Panc1 (cell line): Measurements from ENCODE around the gene HYAL3. TPM values are rescaled to one million over a fixed set of nuclear protein-coding genes. Genes with fewer than 3 reads are reported as not detected.

ENCODE experiments used
- ATAC-seq: fragments of 200-7000 bp; cut with Tn5 transposase; 2 replicates; pipeline ENCODE4 v1.9.1; 2020; ENCODE audit warnings: mild to moderate bottlenecking, moderate library complexity
- BruUV-seq: library from RNA; stranded (reverse); fragments of 400-500 nt; replicated peaks from 2 replicates; lab custom pipeline; 2021; lab: Mats Ljungman, UMichigan
- CTCF ChIA-PET: fragments of 300-600 bp; sonication (Branson Sonifier 250); formaldehyde crosslinking; loops from one replicate; lab custom pipeline; 2022; ENCODE audit warnings: antibody characterized with exemption; lab: Charles Lee
- POLR2A ChIA-PET: fragments of 300-600 bp; sonication (Branson Sonifier 250); formaldehyde crosslinking; loops from one replicate; lab custom pipeline; 2022; ENCODE audit warnings: antibody characterized with exemption; lab: Charles Lee
- DNase-seq: peaks from one replicate; pipeline ENCODE4 v3.0.0-alpha.2; 2010; ENCODE audit warnings: low read depth, low spot score
- H3K27ac ChIP-seq: 2 replicates; pipeline ENCODE4 v1.5.1; 2011; ENCODE audit warnings: mild to moderate bottlenecking, low read length, inconsistent platforms
- H3K27me3 ChIP-seq: fragments of 200-500 bp; sonication (Bioruptor generic); 2 replicates; pipeline ENCODE4 v1.6.0; 2014; ENCODE audit warnings: low read length, inconsistent platforms; ENCODE audit not compliant: control insufficient read depth, insufficient read depth
- H3K36me3 ChIP-seq: fragments of 200-500 bp; sonication (Bioruptor generic); 2 replicates; pipeline ENCODE4 v1.5.1; 2014; ENCODE audit warnings: inconsistent platforms, mild to moderate bottlenecking, low read length, moderate library complexity; ENCODE audit not compliant: control insufficient read depth, insufficient read depth
- H3K4me1 ChIP-seq: 2 replicates; pipeline ENCODE4 v1.5.1; 2011; ENCODE audit warnings: inconsistent platforms, mild to moderate bottlenecking, low read length, moderate library complexity; ENCODE audit not compliant: control insufficient read depth, insufficient read depth
- H3K4me3 ChIP-seq, 2 experiments: 2 replicates each; pipeline ENCODE4 v1.5.1; 2011 to 2012; ENCODE audit warnings: low read depth in 2 of 2, low read length in 2 of 2, mild to moderate bottlenecking in 2 of 2, inconsistent platforms in 1 of 2, moderate library complexity in 1 of 2
- H3K9me3 ChIP-seq: fragments of 200-500 bp; sonication (Bioruptor generic); 2 replicates; pipeline ENCODE4 v1.5.1; 2014; ENCODE audit warnings: low read depth, mild to moderate bottlenecking, inconsistent platforms, low read length, moderate library complexity; ENCODE audit not compliant: control insufficient read depth, insufficient read depth
- CTCF ChIP-seq: fragments of 450-650 bp; IDR thresholded peaks from 2 replicates; pipeline ENCODE4 v1.5.1; 2017; ENCODE audit warnings: mild to moderate bottlenecking
- POLR2AphosphoS5 ChIP-seq: IDR thresholded peaks from 2 replicates; pipeline ENCODE4 v1.6.1; 2012; ENCODE audit warnings: mild to moderate bottlenecking, low read depth, low read length, moderate library complexity
- REST ChIP-seq, 2 experiments: IDR thresholded peaks; 2 replicates each; pipeline ENCODE4 v1.6.1; 2011 to 2012; ENCODE audit warnings: low read depth in 2 of 2, control low read depth in 1 of 2, low read length in 1 of 2, mild to moderate bottlenecking in 1 of 2, moderate library complexity in 1 of 2; ENCODE audit not compliant: insufficient read depth in 1 of 2
- SIN3A ChIP-seq: IDR thresholded peaks from 2 replicates; pipeline ENCODE4 v1.6.1; 2012; ENCODE audit warnings: low read depth, mild to moderate bottlenecking, low read length, moderate library complexity, borderline replicate concordance; ENCODE audit not compliant: insufficient read depth
- TCF7L2 ChIP-seq: IDR thresholded peaks from 2 replicates; pipeline ENCODE4 v1.6.1; 2011; ENCODE audit warnings: mild to moderate bottlenecking, low read depth, low read length, inconsistent platforms
- in situ Hi-C: cut with HindIII; loops from 2 replicates; pipeline ENCODE4 v1.10.0; 2016; ENCODE audit warnings: low sequenced_read_pairs, low pct_unique_long_range_greater_than_20kb
- intact Hi-C: fragments of 100-400 bp; cut with micrococcal nuclease; formaldehyde crosslinking; loops from one replicate; pipeline ENCODE4 v1.10.0; 2022; ENCODE audit not compliant: unreplicated experiment
- total RNA-seq: library from RNA; stranded (reverse); gene quantifications from one replicate; pipeline ENCODE4 v1.2.1, GENCODE V29; 2021; ENCODE audit not compliant: unreplicated experiment

HYAL3 gene
- total RNA-seq, 1 experiment from 2014 or later: 3.9 TPM

- Histone ChIP-seq H3K27ac (no peak overlapping the region), H3K9me3 (no peaks in the 10 kb centered on the region), H3K4me1 (no peaks in the 10 kb centered on the region), H3K36me3 (no peaks in the 10 kb centered on the region), H3K27me3 (no peaks in the 10 kb centered on the region), H3K4me3 (no peak overlapping the region)
- in situ Hi-C loops: no loop called here
- intact Hi-C loops: no loop called here
- BruUV-seq: no TSS peak
- ChIA-PET CTCF (interaction anchor here (0.6 kb wide), 2 partner anchors 25 to 32 kb away, joined by 4 to 6 read pairs; no protein-coding TSS in a partner anchor), POLR2A (no interaction called here)
- ATAC-seq (no peak), DNase-seq (no peak)
- TF ChIP-seq CTCF (no peak), POLR2AphosphoS5 (no peak), TCF7L2 (no peak), REST (IDR thresholded peaks at IDR 0.05; ENCODE audit: insufficient read depth in 1 of 2, low read depth in 2 of 2, low read length in 1 of 2) (no peak), SIN3A (no peak)
These were observed 19.8 kb downstream of the HYAL3 start for GRCh38 chr3:50279255-50280016.

GRCh38 chr3:50278880-50279224 lies 20.4 kb downstream of the HYAL3 start, which contains the start of gene LSMEM2:
Gene LSMEM2, plus strand, starts transcription at chr3:50279087. Its CDS starts 27 bp downstream, at chr3:50279114.
- Histone ChIP-seq H3K36me3 (no peaks in the 10 kb centered on the region), H3K9me3 (no peaks in the 10 kb centered on the region), H3K4me3 (no peak within 1 kb of the TSS), H3K27ac (no peak within 1 kb of the TSS), H3K27me3 (no peaks in the 10 kb centered on the region), H3K4me1 (no peaks in the 10 kb centered on the region; the same call in 1 of the 2 replicates)
- in situ Hi-C loops (no loop called here), intact Hi-C loops (no loop called here)
- TF ChIP-seq SIN3A (no peak), CTCF (no peak), REST (IDR thresholded peaks at IDR 0.05; ENCODE audit: insufficient read depth in 1 of 2, low read depth in 2 of 2, low read length in 1 of 2) (no peak), TCF7L2 (no peak), POLR2AphosphoS5 (no peak)
- ChIA-PET CTCF (no interaction called here), POLR2A (no interaction called here)
- no TSS peak for BruUV-seq
- no peak for DNase-seq
- no peak for ATAC-seq
